GM13976 (cell line): ENCODE data around the gene GID4.

Experiments
- DNase-seq: peaks from one replicate; pipeline ENCODE4 v3.0.0; 2012; ENCODE audit warnings: low spot score
- in situ Hi-C: fragments of 300-500 bp; cut with MboI; formaldehyde crosslinking; loops from one replicate; pipeline ENCODE4 v1.12.0; 2022; ENCODE audit warnings: low sequenced_read_pairs, mixed read lengths, inconsistent platforms; ENCODE audit not compliant: unreplicated experiment
- TF ChIP-seq, protein P1 (sequence below): IDR thresholded peaks from 2 replicates; pipeline ENCODE4 v1.5.1; 2012; ENCODE audit warnings: borderline replicate concordance, mild to moderate bottlenecking; ENCODE audit not compliant: insufficient read depth; ENCODE audit errors: extremely low read depth, missing control alignments, control extremely low read depth

GID4 gene

DNA sequence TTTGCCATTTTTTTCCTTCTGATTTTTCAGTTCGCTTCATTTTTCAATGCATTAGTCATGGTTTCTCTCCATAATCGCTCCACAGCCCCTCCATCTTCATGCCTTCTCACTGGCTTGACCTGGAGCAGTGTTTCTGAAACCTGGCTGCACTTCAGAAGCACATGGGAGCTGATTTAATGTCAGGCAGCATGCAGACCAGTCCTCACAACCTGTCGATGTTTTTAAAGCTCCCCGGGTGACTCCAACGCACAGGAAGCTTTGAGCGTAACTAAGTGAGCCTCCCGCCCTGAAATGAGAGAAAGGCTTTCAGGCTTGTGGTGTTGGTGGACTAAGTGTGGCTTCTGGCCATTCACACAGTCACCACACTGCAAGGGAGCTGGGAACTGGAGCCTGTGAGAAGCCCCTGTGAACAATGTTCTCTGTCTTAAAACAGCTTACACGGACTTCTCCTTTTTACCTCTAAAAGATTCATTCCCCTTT lies 31.7 kb downstream of the GID4 start:
- peak; percentile 46 for DNase-seq

DNA sequence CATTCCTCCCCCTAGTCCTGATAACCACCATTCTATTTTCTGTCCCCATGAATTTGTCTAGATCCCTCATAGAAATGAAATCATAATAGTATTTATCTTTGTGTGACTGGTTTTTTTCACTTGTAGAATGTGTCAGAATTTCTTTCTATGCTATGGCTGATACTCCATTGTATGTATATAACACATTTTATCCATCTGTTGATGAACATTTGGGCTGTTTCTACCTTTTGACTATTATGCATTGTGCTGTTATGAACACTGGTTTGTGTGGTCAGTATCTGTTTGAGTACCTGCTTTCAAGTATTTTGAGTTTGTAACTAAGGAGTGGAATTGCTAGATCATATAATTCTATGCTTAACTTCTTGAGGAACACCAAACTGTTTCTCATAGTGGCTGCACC lies 32.5 kb downstream of the GID4 start:
- in situ Hi-C loops, result no loop called here
- TF ChIP-seq, protein P1, sequence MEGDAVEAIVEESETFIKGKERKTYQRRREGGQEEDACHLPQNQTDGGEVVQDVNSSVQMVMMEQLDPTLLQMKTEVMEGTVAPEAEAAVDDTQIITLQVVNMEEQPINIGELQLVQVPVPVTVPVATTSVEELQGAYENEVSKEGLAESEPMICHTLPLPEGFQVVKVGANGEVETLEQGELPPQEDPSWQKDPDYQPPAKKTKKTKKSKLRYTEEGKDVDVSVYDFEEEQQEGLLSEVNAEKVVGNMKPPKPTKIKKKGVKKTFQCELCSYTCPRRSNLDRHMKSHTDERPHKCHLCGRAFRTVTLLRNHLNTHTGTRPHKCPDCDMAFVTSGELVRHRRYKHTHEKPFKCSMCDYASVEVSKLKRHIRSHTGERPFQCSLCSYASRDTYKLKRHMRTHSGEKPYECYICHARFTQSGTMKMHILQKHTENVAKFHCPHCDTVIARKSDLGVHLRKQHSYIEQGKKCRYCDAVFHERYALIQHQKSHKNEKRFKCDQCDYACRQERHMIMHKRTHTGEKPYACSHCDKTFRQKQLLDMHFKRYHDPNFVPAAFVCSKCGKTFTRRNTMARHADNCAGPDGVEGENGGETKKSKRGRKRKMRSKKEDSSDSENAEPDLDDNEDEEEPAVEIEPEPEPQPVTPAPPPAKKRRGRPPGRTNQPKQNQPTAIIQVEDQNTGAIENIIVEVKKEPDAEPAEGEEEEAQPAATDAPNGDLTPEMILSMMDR, result no peak
- no peak for DNase-seq

More for the DNA sequence above, 31.7 kb downstream of the GID4 start:
- in situ Hi-C loops, result no loop called here
- TF ChIP-seq, protein P1, result no peak

DNA sequence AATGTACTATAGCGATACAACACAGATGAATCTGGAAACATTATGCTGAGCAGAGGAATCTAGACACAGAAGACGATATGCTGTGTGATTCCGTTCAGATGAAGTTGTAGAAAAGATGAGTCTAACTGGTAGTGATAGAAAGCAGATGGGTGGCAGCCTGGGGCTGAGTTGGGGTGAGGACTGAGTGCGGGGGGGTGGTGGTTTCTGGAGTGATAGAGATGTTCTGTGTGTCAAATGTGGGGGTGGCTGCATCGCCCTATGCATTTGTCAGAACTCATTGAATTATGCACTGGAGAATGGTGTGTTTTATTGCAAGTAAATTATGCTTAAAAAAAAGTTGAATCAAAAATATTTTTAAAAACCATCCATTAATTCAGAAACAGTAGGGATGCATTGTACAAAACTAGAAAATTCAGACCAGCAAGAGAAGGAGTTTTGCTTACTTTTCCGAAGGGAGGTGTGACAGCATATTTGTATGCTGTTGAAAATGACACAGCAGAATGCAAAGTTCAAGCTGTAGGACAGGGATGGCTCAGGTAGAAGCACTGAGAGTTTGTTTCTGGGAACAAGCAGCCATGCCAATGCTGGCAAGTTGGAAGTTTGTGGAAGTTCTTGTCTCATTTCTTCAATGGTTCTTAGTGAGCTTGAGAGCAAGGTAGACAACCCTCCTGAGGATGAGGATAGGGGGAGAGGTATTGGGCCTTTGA lies 35.5 kb downstream of the GID4 start:
- in situ Hi-C loops, result no loop called here
- DNase-seq, result no peak
- TF ChIP-seq, protein P1, result no peak

DNA sequence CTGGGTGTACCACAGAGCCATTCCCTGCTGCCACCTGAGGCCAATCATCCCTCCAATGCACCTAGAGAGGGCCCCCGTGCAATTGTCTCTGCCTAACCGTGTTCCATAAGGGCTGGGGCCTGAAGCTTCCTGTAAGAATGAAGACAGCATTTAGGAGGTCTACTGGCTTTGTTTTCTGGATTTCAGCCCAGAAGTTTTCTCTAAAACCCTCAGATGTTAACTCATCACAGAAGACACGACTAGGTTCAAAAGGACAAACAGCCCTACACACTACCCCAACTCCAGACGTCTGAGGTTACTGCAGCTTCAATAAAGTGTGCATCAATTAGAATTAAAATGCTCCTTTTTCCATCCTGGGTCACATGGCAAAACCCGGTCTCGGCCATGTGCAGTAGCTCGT lies 37.7 kb downstream of the GID4 start:
- TF ChIP-seq, protein P1, result no peak
- in situ Hi-C loops, result no loop called here
- no peak for DNase-seq

DNA sequence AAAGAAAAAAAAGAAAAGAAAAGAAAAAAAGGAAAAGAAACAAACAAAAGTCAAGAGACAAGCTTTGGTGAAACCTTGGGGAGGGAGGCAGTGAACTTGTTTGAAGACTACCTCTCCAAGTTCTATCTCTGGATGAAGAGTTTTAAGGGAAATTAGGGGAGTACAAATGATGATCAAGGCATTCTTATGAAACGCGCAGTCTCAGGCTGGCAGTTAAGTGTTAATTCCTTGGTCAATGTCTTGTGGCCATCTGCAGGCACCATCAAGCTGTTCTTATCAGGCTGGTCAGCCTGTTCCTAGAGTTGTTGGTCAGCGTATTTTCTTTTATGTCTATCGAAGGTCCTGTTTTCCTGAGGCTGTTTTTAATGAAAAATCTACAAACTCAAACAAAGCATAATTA lies 40.3 kb downstream of the GID4 start:
- TF ChIP-seq, protein P1, result no peak
- no peak for DNase-seq
- in situ Hi-C loops, result no loop called here

DNA sequence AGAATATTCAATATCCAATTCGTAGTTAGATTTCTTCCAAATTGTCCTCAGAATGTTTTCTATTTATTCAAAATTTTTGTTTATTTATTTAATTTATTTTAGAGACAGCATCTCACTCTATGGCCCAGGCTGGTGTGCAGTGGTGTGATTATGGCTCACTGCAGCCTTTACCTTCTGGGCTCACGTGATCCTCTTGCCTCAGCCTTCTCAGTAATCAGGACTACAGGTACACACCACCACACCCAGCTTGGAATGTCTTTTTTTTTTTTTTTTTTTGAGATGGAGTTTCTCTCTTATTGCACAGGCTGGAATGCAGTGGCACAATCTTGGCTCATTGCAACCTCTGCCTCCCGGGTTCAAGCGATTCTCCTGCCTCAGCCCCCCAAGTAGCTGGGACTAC lies 45.0 kb downstream of the GID4 start:
- DNase-seq, result no peak
- TF ChIP-seq, protein P1, result no peak
- in situ Hi-C loops, result no loop called here
